Smooth muscle cell (in vitro differentiated cells): Measurements from ENCODE around the gene RIOK1. TPM values are rescaled to one million over a fixed set of nuclear protein-coding genes. Genes with fewer than 3 reads are reported as not detected.

Experiments used
- DNase-seq: peaks from one replicate; lab custom pipeline; 2025; ENCODE audit not compliant: unreplicated experiment; lab: John Stamatoyannopoulos, UW
- H2AFZ ChIP-seq: fragments of 200-600 bp; sonication (generic); 2 replicates; pipeline ENCODE4 v1.6.0; 2016; ENCODE audit warnings: antibody characterized with exemption, low read depth, mild to moderate bottlenecking
- H3F3A ChIP-seq: fragments of 200-600 bp; sonication (generic); 2 replicates; pipeline ENCODE4 v1.6.0; 2017; ENCODE audit warnings: antibody characterized with exemption, low read depth
- H3K27ac ChIP-seq: fragments of 200-600 bp; sonication (generic); 2 replicates; pipeline ENCODE4 v1.5.1; 2016; ENCODE audit warnings: low read depth, mild to moderate bottlenecking
- H3K27me3 ChIP-seq: fragments of 200-600 bp; sonication (generic); 2 replicates; pipeline ENCODE4 v1.6.1; 2016; ENCODE audit warnings: low read depth, mild to moderate bottlenecking
- H3K36me3 ChIP-seq: fragments of 200-600 bp; sonication (generic); 2 replicates; pipeline ENCODE4 v1.5.1; 2016; ENCODE audit warnings: low read depth
- H3K4me1 ChIP-seq: fragments of 200-600 bp; sonication (generic); 2 replicates; pipeline ENCODE4 v1.5.1; 2016; ENCODE audit warnings: low read depth
- H3K4me2 ChIP-seq: fragments of 200-600 bp; sonication (generic); 2 replicates; pipeline ENCODE4 v1.6.0; 2016; ENCODE audit warnings: mild to moderate bottlenecking
- H3K4me3 ChIP-seq: fragments of 200-600 bp; sonication (generic); 2 replicates; pipeline ENCODE4 v1.5.1; 2016; ENCODE audit warnings: mild to moderate bottlenecking
- H3K79me2 ChIP-seq: fragments of 200-600 bp; sonication (generic); 2 replicates; pipeline ENCODE4 v1.6.0; 2016; ENCODE audit warnings: low read depth, mild to moderate bottlenecking
- H3K9ac ChIP-seq: fragments of 200-600 bp; sonication (generic); 2 replicates; pipeline ENCODE4 v1.6.0; 2016; ENCODE audit warnings: low read depth
- H3K9me3 ChIP-seq: fragments of 200-600 bp; sonication (generic); replicated peaks from 2 replicates; pipeline ENCODE4 v1.5.1; 2016; ENCODE audit warnings: low read depth
- H4K20me1 ChIP-seq: fragments of 200-600 bp; sonication (generic); 2 replicates; pipeline ENCODE4 v1.6.0; 2016; ENCODE audit warnings: low read depth
- WGBS: methylation state at CpG from one replicate; pipeline ENCODE4 v1.1.7; 2016; ENCODE audit warnings: low lambda C conversion rate; 5-methylcytosine and 5-hydroxymethylcytosine counted together
- polyA plus RNA-seq: library from polyadenylated mRNA; unstranded; fragments of >200 nt; fragmentation: Nextera tagmentation; extraction: Ambion mirVana; gene quantifications from 2 replicates; pipeline ENCODE4 v1.2.1, GENCODE V29; 2016
- total RNA-seq: library from RNA; depleted of rRNA; stranded (reverse); fragments of >200 nt; gene quantifications from 2 replicates; pipeline ENCODE4 v1.2.3, GENCODE V29; 2014
- TF ChIP-seq, protein P1 (sequence below): fragments of 200-600 bp; sonication (generic); IDR thresholded peaks from 2 replicates; pipeline ENCODE4 v1.5.1; 2017; ENCODE audit warnings: borderline replicate concordance, mild to moderate bottlenecking, antibody characterized with exemption; ENCODE audit not compliant: insufficient read depth, poor library complexity, severe bottlenecking

RIOK1 gene
- total and polyA plus RNA-seq, 2 experiments from 2014 or later, result 12.4 TPM

DNA sequence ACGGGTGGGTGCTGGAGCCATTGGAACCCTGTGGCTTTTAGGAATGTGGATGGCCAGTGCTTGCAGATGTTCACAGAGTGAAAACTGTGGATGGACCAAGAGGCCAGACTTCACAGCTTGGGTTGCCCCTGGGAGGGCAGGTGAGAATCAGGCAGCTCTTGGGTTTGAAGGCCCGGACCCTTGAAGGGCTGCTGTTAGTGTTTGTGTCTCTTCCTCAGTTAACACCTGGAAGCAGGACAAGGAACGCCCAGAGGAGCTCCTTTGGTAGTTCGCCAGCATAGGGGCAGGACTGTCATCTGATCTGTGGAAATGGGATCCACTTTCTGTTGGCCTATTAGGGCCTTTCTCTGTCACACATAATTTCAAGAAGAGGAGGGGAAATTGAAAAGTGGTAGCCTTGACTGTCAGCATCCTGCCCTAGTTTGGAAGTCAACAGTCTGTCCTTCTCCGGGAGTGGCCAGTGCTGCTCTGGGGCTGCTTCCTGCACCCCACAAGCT is 43.6 kb downstream of the RIOK1 start:
- peak overlapping the region; percentile 31 for H3K4me2 ChIP-seq
- H2AFZ ChIP-seq, result no peak overlapping the region
- H4K20me1 ChIP-seq, result no peaks in the 10 kb centered on the region
- H3F3A ChIP-seq, result peaks cover 9% of the 10 kb centered on the region
- H3K27ac ChIP-seq, result no peak overlapping the region
- TF ChIP-seq, protein P1, sequence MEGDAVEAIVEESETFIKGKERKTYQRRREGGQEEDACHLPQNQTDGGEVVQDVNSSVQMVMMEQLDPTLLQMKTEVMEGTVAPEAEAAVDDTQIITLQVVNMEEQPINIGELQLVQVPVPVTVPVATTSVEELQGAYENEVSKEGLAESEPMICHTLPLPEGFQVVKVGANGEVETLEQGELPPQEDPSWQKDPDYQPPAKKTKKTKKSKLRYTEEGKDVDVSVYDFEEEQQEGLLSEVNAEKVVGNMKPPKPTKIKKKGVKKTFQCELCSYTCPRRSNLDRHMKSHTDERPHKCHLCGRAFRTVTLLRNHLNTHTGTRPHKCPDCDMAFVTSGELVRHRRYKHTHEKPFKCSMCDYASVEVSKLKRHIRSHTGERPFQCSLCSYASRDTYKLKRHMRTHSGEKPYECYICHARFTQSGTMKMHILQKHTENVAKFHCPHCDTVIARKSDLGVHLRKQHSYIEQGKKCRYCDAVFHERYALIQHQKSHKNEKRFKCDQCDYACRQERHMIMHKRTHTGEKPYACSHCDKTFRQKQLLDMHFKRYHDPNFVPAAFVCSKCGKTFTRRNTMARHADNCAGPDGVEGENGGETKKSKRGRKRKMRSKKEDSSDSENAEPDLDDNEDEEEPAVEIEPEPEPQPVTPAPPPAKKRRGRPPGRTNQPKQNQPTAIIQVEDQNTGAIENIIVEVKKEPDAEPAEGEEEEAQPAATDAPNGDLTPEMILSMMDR, result no peak
- no peaks in the 10 kb centered on the region for H3K36me3 ChIP-seq
- H3K9me3 ChIP-seq, result no peaks in the 10 kb centered on the region
- H3K4me1 ChIP-seq, result no peaks in the 10 kb centered on the region
- WGBS, result 83% methylated on average over 5 of the region's 5 CpGs
- H3K9ac ChIP-seq, result no peak overlapping the region
- no peaks in the 10 kb centered on the region for H3K27me3 ChIP-seq
- H3K79me2 ChIP-seq, result no peaks in the 10 kb centered on the region
- DNase-seq, result no peak
- H3K4me3 ChIP-seq, result no peak overlapping the region

DNA sequence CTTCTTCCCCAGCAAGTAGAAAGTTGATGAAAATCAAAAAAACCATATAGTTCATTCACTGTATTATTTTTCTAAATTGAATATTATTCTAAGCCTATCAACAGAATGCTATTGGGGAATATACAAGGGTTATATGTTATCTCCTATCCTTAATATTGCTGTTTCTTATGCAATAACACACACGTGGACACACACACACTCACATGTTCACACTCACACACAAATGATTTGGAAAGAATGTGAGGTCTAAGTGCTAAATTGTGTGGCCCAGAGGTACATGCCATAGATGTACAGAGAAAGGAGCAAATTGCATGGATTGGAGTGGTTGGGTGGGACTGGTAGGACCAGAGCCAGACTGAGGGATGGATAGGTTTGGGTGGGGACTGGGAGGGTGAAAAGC is 45.1 kb downstream of the RIOK1 start:
- H3K4me1 ChIP-seq, result no peaks in the 10 kb centered on the region
- no peak overlapping the region for H3K4me3 ChIP-seq
- H3F3A ChIP-seq, result peaks cover 8% of the 10 kb centered on the region
- no peaks in the 10 kb centered on the region for H3K27me3 ChIP-seq
- H3K27ac ChIP-seq, result no peak overlapping the region
- WGBS, result 93% methylated on average over 1 of the region's 1 CpG
- no peak for DNase-seq
- no peaks in the 10 kb centered on the region for H3K9me3 ChIP-seq
- TF ChIP-seq, protein P1, result no peak
- H4K20me1 ChIP-seq, result no peaks in the 10 kb centered on the region
- no peaks in the 10 kb centered on the region for H3K79me2 ChIP-seq
- no peak overlapping the region for H3K9ac ChIP-seq
- H3K4me2 ChIP-seq, result no peak overlapping the region
- H2AFZ ChIP-seq, result no peak overlapping the region
- no peaks in the 10 kb centered on the region for H3K36me3 ChIP-seq

GRCh38 chr6:7438011-7438410 is 48.4 kb downstream of the RIOK1 start:
- Histone ChIP-seq H3K9me3 (no peaks in the 10 kb centered on the region), H3K4me2 (no peak overlapping the region), H3F3A (peaks cover 3% of the 10 kb centered on the region), H3K9ac (no peak overlapping the region), H3K36me3 (no peaks in the 10 kb centered on the region), H3K79me2 (no peaks in the 10 kb centered on the region), H3K4me1 (no peaks in the 10 kb centered on the region), H4K20me1 (no peaks in the 10 kb centered on the region), H3K27me3 (no peaks in the 10 kb centered on the region), H3K4me3 (no peak overlapping the region), H3K27ac (no peak overlapping the region), H2AFZ (no peak overlapping the region)
- TF ChIP-seq, protein P1, result no peak
- DNase-seq, result no peak
- 86% methylated on average over 3 of the region's 3 CpGs for WGBS

DNA sequence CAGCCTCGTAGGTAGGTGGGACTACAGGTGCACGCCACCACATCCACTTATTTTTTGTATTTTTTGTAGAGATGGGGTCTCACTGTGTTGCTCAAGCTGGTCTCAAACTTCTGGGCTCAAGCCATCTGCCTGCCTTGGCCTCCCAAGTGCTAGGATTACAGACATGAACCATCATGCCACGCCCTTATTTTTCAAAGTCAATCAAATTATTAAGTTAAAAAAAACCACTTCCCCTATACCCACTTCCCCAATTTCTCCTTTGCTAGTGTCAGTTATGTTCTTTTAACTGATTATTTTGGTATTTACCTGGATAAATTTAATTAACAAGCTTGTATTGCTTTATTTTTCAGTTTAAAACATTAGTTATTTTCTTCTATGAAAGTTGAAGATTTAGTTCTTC is 49.6 kb downstream of the RIOK1 start:
- no peaks in the 10 kb centered on the region for H3F3A ChIP-seq
- 91% methylated on average over 3 of the region's 3 CpGs for WGBS
- H3K4me3 ChIP-seq, result no peak overlapping the region
- no peak overlapping the region for H3K4me2 ChIP-seq
- H3K9me3 ChIP-seq, result no peaks in the 10 kb centered on the region
- no peaks in the 10 kb centered on the region for H4K20me1 ChIP-seq
- H2AFZ ChIP-seq, result no peak overlapping the region
- H3K36me3 ChIP-seq, result no peaks in the 10 kb centered on the region
- H3K27me3 ChIP-seq, result no peaks in the 10 kb centered on the region
- no peaks in the 10 kb centered on the region for H3K4me1 ChIP-seq
- no peak overlapping the region for H3K9ac ChIP-seq
- TF ChIP-seq, protein P1, result no peak
- no peaks in the 10 kb centered on the region for H3K79me2 ChIP-seq
- no peak for DNase-seq
- H3K27ac ChIP-seq, result no peak overlapping the region
